Hepatocyte (in vitro differentiated cells): ENCODE measurements around the gene MAD1L1. TPM values are rescaled to one million over a fixed set of nuclear protein-coding genes. Genes with fewer than 3 reads are reported as not detected.
A peak's percentile ranks its signal among the peaks of the same experiment; 100 is the strongest.
"Not testable (repeated sequence)": the region's sequence is repeated elsewhere in the genome, so short reads cannot be mapped to it uniquely, and the experiment has no call there.

Source experiments
- DNase-seq: peaks from one replicate; pipeline ENCODE4 v3.0.0-alpha.2; 2016; ENCODE audit warnings: low spot score
- H2AFZ ChIP-seq: fragments of 200-600 bp; sonication (generic); 2 replicates; pipeline ENCODE4 v1.6.0; 2016; ENCODE audit warnings: antibody characterized with exemption, mild to moderate bottlenecking
- H3K27ac ChIP-seq: fragments of 200-600 bp; sonication (generic); 2 replicates; pipeline ENCODE4 v1.5.1; 2016; ENCODE audit warnings: mild to moderate bottlenecking
- H3K27me3 ChIP-seq: fragments of 200-600 bp; sonication (generic); 2 replicates; pipeline ENCODE4 v1.6.1; 2016
- H3K36me3 ChIP-seq: fragments of 200-600 bp; sonication (generic); replicated peaks from 2 replicates; pipeline ENCODE4 v1.5.1; 2016; ENCODE audit warnings: low read depth; ENCODE audit not compliant: insufficient read depth
- H3K4me1 ChIP-seq: fragments of 200-600 bp; sonication (generic); 2 replicates; pipeline ENCODE4 v1.5.1; 2016; ENCODE audit warnings: mild to moderate bottlenecking, moderate library complexity; ENCODE audit not compliant: insufficient read depth
- H3K4me2 ChIP-seq: fragments of 200-600 bp; sonication (generic); 2 replicates; pipeline ENCODE4 v1.6.0; 2016
- H3K4me3 ChIP-seq: fragments of 200-600 bp; sonication (generic); 2 replicates; pipeline ENCODE4 v1.5.1; 2016; ENCODE audit warnings: mild to moderate bottlenecking
- H3K79me2 ChIP-seq: fragments of 200-600 bp; sonication (generic); 2 replicates; pipeline ENCODE4 v1.6.0; 2017; ENCODE audit warnings: mild to moderate bottlenecking
- H3K9me2 ChIP-seq: fragments of 200-600 bp; sonication (generic); replicated peaks from 2 replicates; pipeline ENCODE4 v1.6.0; 2017; ENCODE audit warnings: mild to moderate bottlenecking; ENCODE audit not compliant: insufficient read depth
- H3K9me3 ChIP-seq: fragments of 200-600 bp; sonication (generic); 2 replicates; pipeline ENCODE4 v1.5.1; 2016; ENCODE audit warnings: low read depth, mild to moderate bottlenecking
- H4K20me1 ChIP-seq: fragments of 200-600 bp; sonication (generic); 2 replicates; pipeline ENCODE4 v1.6.0; 2016; ENCODE audit warnings: mild to moderate bottlenecking; ENCODE audit not compliant: insufficient read depth, poor library complexity, severe bottlenecking
- CTCF ChIP-seq: fragments of 200-600 bp; sonication (generic); IDR thresholded peaks from 2 replicates; pipeline ENCODE4 v1.5.1; 2016; ENCODE audit warnings: antibody characterized with exemption, mild to moderate bottlenecking; ENCODE audit not compliant: poor library complexity
- EZH2 ChIP-seq: fragments of 200-600 bp; sonication (generic); IDR thresholded peaks from 2 replicates; pipeline ENCODE4 v1.6.1; 2016; ENCODE audit warnings: antibody characterized with exemption, mild to moderate bottlenecking, borderline replicate concordance
- EZH2phosphoT487 ChIP-seq: fragments of 200-600 bp; sonication (generic); IDR thresholded peaks from one replicate; pipeline ENCODE4 v1.6.1; 2018; ENCODE audit warnings: antibody characterized with exemption, mild to moderate bottlenecking, low read depth, moderate library complexity; ENCODE audit not compliant: unreplicated experiment, severe bottlenecking
- WGBS: methylation state at CpG from one replicate; pipeline ENCODE4 v1.1.6; 2016; ENCODE audit warnings: low lambda C conversion rate; ENCODE audit errors: missing lambda C conversion rate; 5-methylcytosine and 5-hydroxymethylcytosine counted together
- polyA plus RNA-seq: library from polyadenylated mRNA; unstranded; fragments of >200 nt; fragmentation: Nextera tagmentation; extraction: Ambion mirVana; gene quantifications from 2 replicates; pipeline ENCODE4 v1.2.1, GENCODE V29; 2016
- total RNA-seq: library from RNA; depleted of rRNA; stranded (reverse); fragments of >200 nt; gene quantifications from 2 replicates; pipeline ENCODE4 v1.2.3, GENCODE V29; 2014

MAD1L1 gene
- total and polyA plus RNA-seq, 2 experiments from 2014 or later, result 30.7 to 31.0 TPM

- no peaks in the 10 kb centered on the region for H3K4me1 ChIP-seq
- H4K20me1 ChIP-seq, result no peaks in the 10 kb centered on the region
- TF ChIP-seq EZH2phosphoT487, result no peak
- no peak for TF ChIP-seq CTCF
- no peak for TF ChIP-seq EZH2
- 89% methylated on average over 4 of the region's 13 CpGs for WGBS
- no peaks in the 10 kb centered on the region for H3K79me2 ChIP-seq
- no peak overlapping the region for H2AFZ ChIP-seq
- no peaks in the 10 kb centered on the region for H3K9me3 ChIP-seq
- no peak for DNase-seq
- H3K27ac ChIP-seq, result no peak overlapping the region
- no peak overlapping the region for H3K4me3 ChIP-seq
- no peaks in the 10 kb centered on the region for H3K27me3 ChIP-seq
- no peaks in the 10 kb centered on the region for H3K36me3 ChIP-seq
- no peaks in the 10 kb centered on the region for H3K9me2 ChIP-seq
- H3K4me2 ChIP-seq, result no peak overlapping the region
These were observed 350.3 kb downstream of the MAD1L1 start for GRCh38 chr7:1882451-1882850.

- TF ChIP-seq EZH2phosphoT487 (no peak), CTCF (no peak), EZH2 (no peak)
- no peak overlapping the region for H2AFZ ChIP-seq
- H3K79me2 ChIP-seq, result no peaks in the 10 kb centered on the region
- no peaks in the 10 kb centered on the region for H3K9me3 ChIP-seq
- H3K4me2 ChIP-seq, result no peak overlapping the region
- DNase-seq, result no peak
- no peaks in the 10 kb centered on the region for H4K20me1 ChIP-seq
- H3K4me1 ChIP-seq, result no peaks in the 10 kb centered on the region
- H3K4me3 ChIP-seq, result no peak overlapping the region
- 96% methylated on average over 14 of the region's 15 CpGs for WGBS
- no peaks in the 10 kb centered on the region for H3K36me3 ChIP-seq
- no peak overlapping the region for H3K27ac ChIP-seq
- H3K9me2 ChIP-seq, result no peaks in the 10 kb centered on the region
- no peaks in the 10 kb centered on the region for H3K27me3 ChIP-seq
These were observed 350.8 kb downstream of the MAD1L1 start for GRCh38 chr7:1881946-1882345.

- not testable (repeated sequence) for H3K27me3 ChIP-seq, H3K36me3 ChIP-seq
These were observed 356.1 kb downstream of the MAD1L1 start for GRCh38 chr7:1876641-1877040.

GRCh38 chr7:1875392-1876199 lies 357.1 kb downstream of the MAD1L1 start:
- DNase-seq, result peak; percentile 50
- not testable (repeated sequence) for H3K9me3 ChIP-seq, H3K27me3 ChIP-seq, H4K20me1 ChIP-seq, H3K9me2 ChIP-seq, H2AFZ ChIP-seq, H3K36me3 ChIP-seq, H3K4me3 ChIP-seq, H3K27ac ChIP-seq, H3K4me1 ChIP-seq, H3K79me2 ChIP-seq
- peak; percentile 34 for TF ChIP-seq CTCF
- WGBS, result 63% methylated on average over 25 of the region's 29 CpGs
- peak overlapping the region; percentile 33 for H3K4me2 ChIP-seq

More at GRCh38 chr7:1876641-1877040, 356.1 kb downstream of the MAD1L1 start:
- not testable (repeated sequence) for H3K79me2 ChIP-seq, DNase-seq, H3K9me3 ChIP-seq, H2AFZ ChIP-seq, H3K4me1 ChIP-seq, H4K20me1 ChIP-seq, H3K9me2 ChIP-seq, H3K4me2 ChIP-seq, H3K27ac ChIP-seq, H3K4me3 ChIP-seq
- WGBS, result over 99% methylated on average over 6 of the region's 6 CpGs

GRCh38 chr7:1874590-1875391 lies 358.0 kb downstream of the MAD1L1 start:
- H3K9me3 ChIP-seq, H3K9me2 ChIP-seq, H2AFZ ChIP-seq, H3K27me3 ChIP-seq, H3K36me3 ChIP-seq, H3K27ac ChIP-seq, DNase-seq, H4K20me1 ChIP-seq, H3K79me2 ChIP-seq, H3K4me1 ChIP-seq, H3K4me3 ChIP-seq: not testable (repeated sequence)
- WGBS, result 81% methylated on average over 17 of the region's 21 CpGs
- H3K4me2 ChIP-seq, result peak overlapping the region; percentile 33
